NCI-H2227 (cell line): ENCODE results near the gene SCTR.
"Not testable (repeated sequence)": the region's sequence is repeated elsewhere in the genome, so short reads cannot be mapped to it uniquely, and the experiment has no call there.

Experiments
- DNase-seq: peaks from one replicate; lab custom pipeline; 2025; ENCODE audit not compliant: unreplicated experiment; lab: John Stamatoyannopoulos, UW

SCTR gene

DNA sequence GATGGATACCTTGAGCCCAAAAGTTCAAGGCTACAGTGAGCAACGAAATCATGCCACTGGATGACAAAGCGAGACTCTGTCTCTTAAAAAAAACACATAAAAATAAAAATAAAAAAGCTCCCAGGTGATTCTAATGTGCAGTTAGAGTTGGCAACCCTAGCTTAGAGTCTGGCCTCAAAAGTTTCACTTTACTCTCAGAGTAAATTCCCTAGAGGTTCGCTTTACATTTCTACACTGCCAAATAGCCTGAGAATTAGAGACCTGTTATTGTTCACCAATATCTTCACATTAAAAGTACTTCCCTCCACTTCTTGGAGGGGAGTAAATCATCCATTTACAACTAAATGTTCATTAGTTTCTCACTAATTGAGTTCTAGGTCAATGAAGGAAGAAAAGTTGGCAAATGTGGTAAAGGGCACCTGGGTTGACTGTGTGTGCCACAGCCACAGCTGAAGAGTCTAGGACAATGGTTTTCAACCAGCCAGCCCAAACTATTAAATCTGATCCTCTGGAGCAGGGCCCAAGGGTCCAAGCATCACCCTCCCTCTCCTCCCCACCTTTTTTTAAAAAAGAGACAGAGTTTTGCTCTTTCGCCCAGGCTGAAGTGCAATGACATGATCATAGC is 107.9 kb downstream of the SCTR start:
- no peak for DNase-seq

DNA sequence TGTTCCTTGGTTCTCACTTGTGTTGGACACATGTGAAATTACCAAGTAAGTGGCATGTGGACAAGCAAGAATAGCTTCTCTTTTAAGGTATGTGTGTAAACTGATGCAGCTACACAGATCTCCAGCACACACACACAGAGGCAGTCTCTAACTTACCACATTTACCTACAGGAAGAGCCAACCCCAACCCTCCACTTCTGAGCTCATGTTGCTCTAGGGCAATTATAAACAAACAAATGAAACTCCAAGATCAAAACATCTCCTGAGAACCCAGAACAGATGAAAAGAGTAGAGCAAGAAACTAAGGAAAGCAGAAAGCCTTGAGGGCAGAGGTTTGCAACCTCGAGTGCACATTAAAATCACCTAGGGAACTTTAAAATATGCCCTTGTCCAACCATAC is 108.7 kb downstream of the SCTR start:
- no peak for DNase-seq

DNA sequence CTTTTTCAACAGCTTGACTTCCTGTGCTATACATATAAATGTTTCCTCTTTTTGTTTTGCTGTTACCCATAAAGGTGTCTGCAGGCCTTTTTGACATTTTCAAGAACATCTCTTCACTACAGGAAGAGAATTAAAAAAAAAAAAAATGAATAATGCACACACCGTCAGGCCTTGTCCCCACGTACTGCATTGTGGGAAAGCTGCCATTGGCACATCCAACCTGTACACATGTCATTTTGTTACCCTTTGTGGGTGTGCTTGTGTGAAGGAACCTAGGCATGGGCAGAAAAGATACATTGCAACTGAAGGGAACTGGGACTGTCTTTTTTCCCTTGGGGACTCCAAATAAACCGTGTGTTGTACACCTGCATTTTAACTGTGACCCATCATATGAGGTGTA is 109.4 kb downstream of the SCTR start:
- DNase-seq: no peak

DNA sequence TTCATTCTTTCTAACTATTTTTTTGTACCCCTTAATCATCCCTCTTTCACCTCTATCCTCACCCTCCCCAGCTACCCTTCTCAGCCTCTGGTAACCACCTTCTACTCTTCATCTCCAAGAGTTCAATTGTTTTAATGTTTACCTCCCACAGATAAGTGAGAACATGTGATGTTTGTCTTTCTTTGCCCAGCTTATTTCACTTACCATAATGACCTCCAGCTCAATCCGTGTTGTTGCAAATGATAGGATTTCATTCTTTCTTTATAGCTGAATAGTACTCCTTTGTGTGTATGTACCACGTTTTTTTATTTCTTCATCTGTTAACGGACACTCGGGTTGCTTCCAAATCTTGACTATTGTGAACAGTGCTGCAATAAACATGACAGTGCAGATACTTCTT is 114.8 kb downstream of the SCTR start:
- no peak for DNase-seq

DNA sequence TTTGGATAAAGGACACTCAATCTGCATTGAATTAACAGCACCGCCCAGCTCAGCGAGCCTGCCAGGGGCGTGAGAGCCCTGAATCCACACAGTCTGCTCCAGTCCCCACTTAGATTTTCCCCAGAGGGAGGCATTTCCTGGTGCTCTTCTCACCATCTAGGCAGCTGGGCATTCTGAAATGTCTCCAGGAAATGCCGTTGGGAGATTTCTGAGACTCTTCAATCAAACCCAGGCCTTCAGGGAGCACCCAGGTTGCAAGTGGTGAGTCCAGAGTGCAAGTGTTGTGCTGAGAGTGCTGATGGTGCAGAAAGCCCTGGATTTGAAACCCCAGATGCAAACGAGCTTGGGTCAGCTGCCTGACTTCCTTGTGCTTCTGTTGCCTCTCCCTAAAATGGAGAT is 116.1 kb downstream of the SCTR start:
- DNase-seq: no peak

DNA sequence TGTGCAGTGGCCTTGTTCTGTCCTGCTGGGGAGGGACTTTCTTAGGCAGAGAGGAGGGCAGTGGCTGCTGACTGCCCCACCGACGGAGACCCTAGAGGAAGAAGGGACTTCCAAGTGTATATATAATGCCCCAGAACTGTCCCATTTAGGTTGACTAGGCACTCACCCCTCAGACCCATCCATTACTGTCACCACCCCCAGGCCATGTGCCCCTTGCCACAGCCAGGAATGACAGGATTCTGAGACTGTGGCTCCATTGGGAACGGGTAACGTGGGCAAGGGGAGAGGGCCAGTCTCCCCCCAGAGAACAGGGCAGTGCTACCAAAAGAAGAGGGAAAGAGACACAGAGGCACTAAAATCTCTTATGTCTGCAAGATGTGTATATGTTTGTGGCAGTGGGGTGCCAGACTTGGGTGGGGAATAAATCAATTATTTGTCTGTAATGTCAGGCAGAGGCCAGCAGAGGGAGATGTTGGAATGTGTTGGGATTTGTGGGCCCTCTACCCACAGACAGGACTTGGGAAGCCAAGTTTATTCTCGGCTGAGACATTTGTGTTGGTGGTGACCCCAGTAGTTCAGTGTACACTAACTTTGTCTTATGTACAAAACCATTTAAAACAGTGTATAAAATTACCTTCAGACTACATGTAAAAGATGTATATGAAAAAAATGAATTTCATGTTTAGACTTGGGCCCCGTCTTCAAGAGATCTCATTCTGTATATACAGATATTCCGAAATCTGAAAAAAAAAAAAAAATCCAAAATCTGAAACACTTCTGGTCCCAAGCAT is 116.7 kb downstream of the SCTR start:
- peak; percentile 54 for DNase-seq

DNA sequence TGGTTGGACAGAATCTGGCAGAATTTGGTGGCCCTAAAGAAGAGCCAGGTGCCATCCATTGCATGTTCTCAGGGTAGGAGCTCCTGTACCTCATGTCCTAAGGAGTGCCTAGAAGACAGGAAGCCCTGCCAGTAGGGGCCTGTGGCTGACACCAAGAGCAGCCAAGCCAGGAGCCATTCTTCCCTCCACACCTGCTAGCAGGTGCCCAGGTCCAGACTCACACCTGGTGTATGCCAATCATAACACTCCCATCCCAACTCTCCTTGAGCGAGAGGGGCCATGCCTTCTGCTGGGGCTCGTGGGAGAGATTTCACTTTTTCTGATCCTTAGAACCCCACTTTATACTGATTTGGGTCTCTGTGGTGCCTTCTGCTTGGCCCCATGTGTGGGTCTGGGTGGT is 119.1 kb downstream of the SCTR start:
- DNase-seq: no peak

DNA sequence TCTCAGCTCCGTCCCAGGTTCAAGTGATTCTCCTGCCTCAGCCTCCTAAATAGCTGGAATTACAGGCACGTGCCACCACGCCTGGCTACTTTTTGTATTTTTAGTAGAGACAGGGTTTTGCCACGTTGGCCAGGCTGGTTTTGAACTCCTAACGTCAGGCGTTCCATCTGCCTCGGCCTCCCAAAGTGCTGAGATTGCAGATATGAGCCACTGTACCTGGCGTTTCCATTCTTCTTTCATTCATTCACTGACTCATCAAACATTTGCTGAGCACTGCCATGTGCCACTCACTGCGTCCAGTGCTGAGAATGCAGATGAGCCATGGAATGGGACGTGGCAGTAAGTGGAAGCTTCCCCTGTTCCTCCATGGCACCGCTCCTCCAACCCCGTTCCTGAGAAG is 120.7 kb downstream of the SCTR start:
- DNase-seq: not testable (repeated sequence)

DNA sequence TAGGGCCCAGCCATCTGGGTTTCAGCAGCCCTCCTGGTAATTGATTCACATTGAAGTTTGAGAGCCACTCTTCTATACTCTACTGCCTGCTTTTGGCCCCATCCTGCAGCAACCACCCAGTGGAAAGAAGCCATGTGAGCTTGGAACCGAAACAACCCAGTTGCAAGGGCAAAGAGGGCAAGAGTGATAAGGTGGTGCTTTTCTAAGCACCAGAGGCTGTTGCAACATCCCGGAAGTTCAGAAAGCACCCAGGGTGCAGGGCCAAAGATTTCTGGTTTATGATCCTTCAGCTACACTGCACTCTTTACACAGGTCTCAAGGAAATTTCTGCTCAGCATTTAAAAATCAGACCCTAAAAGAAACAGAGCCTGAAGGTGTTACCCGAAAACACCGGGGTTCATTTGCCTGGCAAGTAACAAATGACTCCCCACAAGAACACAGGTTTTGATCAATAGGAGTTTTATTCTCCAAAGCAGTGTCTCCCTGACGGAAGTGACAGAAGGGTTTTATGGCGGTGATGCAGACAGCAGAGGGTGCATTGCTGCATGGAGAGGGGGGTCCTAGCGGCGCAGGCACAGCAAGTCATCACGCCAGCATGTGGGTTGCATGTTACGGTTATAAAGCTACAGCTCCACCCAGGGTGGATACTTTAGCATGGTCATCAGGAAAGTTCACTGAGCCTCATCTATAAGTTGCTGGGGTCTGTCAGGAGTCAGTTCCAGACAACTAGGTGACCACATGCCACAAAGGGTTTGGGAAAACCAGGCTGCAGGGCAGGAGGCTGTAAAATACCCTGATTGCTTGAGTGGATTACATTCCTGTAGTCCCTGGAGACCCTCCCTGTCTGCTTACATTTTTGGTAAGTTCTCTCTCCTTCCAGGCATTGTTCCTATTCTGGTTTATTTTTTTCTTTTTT is 121.4 kb downstream of the SCTR start:
- no peak for DNase-seq

DNA sequence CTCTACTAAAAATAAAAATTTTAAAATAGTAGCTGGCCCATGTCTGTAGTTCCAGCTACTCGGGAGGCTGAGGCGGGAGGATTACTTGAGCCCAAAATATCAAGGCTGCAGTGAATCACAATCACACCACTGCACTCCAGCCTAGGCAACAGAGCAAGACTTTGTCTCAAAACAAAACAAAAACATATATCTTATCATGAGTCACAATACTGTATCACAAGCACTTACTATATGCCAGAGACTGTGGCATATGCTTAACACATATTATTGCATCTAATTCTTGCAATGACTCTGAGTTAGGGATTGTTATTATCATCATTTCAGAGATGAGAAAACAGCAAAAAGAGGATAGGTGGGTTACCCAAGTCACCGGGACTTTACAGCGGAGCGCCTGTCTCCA is 122.2 kb downstream of the SCTR start:
- DNase-seq: no peak

DNA sequence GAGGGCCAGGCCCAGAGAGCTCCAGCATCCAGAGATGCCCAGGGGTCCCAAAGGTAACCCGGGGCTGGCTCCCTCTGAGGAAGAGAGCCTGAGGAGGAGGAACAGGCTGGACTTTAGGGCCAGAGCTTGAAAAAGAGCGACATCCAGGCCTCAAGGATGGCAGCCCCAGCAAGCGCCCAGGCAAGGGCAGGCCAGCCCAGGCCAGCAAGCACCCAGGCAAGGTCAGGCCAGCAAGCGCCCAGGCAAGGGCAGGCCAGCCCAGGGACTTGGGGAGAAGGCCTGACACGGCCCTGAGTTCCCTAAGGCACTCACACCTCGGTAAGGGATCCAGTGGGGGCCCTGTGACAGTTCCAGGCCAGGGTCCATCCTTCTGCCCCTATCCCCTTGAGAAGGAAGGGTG is 127.1 kb downstream of the SCTR start:
- no peak for DNase-seq

DNA sequence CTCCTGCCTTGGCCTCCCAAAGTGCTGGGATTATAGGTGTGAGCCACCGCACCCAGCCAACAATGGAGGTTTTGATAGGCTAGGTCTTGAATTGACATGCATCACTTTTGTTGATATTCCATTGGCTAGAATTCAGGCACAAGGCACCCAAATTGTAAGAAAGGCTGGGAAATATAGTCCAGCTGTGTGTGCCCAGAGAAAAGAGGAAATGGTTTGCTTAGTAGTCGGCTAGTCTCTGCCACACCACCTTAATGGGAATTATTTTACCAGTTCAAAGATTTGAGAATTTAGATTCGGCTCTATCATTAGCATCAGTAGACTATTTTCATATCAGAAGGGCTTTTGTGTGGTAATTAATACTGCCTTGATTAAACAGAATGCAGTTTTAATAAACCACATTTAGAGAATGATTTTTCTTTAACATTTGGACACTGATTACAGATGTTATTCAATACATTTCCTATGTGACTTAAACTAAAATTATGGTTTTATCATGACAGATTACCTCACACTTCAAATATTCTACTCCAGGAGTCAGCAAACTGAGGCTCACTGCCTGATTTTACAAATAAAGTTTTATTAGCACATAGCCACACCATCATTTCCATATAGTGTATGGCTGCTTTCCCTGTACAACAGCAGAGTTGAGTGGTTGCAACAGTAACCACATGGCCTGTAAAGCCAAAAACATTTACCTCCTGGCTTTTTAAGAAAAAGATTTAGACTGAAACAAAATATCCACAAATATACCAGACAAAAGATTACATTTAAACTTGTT is 130.1 kb downstream of the SCTR start:
- no peak for DNase-seq
